Retinal pigment epithelial cell (primary cell): Measurements from ENCODE around the gene AOPEP.

Experiments
- DNase-seq: peaks from one replicate; pipeline ENCODE4 v3.0.0-alpha.2; 2010; ENCODE audit warnings: low read depth
- H3K4me3 ChIP-seq: 2 replicates; pipeline ENCODE4 v1.5.1; 2011; ENCODE audit warnings: mild to moderate bottlenecking, low read length, control low read depth, moderate library complexity
- TF ChIP-seq, protein P1 (sequence below): conservative IDR thresholded peaks from 2 replicates; pipeline ENCODE4 v1.5.1; 2011; ENCODE audit warnings: low read depth, low read length, control low read depth, inconsistent platforms

AOPEP gene

DNA sequence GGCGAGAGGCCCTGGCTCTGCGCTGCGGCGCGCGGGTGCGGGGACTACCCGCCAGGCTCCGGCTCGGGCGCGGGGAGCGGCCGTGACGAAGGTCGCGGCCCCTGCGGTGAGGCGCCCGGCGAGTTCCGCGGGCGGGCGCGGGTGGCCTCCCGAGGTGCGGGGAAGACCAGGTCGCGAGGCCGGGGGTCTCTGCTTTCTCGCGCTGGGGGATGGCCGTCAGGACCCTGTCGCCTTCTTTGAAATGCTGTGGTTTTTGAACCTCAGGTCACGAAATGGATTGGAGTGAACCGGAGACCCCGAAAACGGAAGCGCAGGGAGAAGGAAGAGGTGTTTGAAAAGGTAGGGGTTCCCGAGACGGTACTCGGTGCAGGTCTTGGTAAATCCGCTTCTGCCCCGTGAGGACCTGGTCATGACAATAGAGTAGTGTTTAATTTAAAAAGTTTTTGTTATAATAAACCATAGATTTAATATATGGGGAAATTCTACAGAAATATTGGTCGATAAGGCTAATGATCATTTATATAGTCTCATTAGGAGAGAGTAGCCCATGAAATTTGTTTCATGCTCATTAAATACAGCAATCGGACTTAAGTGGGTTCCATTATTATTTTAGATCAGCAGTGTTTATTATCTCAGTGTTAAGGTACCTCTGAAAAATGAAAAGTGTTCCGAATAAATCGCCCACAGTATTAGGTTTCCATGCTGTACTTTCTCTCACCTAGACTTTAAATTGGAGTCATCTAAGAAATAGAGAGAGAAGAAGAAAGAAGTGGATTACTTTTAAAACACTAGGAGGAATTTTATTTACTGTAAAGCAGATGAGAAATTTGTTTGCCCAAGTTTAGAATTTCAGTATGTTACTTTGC, 279.0 kb downstream of the AOPEP start:
- no peak for DNase-seq
- TF ChIP-seq, protein P1, sequence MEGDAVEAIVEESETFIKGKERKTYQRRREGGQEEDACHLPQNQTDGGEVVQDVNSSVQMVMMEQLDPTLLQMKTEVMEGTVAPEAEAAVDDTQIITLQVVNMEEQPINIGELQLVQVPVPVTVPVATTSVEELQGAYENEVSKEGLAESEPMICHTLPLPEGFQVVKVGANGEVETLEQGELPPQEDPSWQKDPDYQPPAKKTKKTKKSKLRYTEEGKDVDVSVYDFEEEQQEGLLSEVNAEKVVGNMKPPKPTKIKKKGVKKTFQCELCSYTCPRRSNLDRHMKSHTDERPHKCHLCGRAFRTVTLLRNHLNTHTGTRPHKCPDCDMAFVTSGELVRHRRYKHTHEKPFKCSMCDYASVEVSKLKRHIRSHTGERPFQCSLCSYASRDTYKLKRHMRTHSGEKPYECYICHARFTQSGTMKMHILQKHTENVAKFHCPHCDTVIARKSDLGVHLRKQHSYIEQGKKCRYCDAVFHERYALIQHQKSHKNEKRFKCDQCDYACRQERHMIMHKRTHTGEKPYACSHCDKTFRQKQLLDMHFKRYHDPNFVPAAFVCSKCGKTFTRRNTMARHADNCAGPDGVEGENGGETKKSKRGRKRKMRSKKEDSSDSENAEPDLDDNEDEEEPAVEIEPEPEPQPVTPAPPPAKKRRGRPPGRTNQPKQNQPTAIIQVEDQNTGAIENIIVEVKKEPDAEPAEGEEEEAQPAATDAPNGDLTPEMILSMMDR, result no peak
- H3K4me3 ChIP-seq, result peak overlapping the region; percentile 78

- H3K4me3 ChIP-seq, result peak overlapping the region; percentile 78
- TF ChIP-seq, protein P1, result no peak
- DNase-seq, result no peak
Measured at GRCh38 chr9:95007226-95007869, 280.8 kb downstream of the AOPEP start.

DNA sequence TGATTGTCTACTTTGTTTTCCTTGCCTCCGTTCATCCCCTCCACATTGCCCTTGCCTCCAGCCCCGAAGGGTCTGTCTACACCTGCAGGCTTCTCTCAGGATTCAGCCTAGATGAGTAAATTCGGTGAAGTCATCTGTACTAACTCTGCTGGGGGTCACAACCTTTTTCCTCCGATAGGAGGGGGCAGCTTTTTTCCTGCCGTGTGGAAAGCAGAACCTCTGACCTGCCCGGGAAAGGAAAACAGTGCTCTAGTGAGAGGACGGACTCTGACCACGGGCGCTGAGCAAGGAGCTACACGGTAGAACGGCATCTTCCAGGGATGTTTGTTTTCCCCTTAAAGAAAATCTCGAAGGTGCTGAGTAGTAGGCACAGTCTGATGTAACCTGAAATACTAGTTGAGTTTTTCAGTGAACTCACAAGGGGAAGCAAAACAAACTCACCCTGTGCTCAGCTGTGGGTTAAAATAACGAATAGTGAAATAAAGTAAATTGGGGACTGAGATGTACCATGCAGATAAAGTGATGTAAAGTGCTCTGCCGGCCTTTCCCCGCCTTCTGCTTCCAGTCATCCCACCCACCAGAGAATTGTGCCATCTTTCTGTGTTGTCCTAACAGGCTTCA, 281.8 kb downstream of the AOPEP start:
- DNase-seq, result no peak
- H3K4me3 ChIP-seq, result peak overlapping the region; percentile 78
- TF ChIP-seq, protein P1, result no peak

DNA sequence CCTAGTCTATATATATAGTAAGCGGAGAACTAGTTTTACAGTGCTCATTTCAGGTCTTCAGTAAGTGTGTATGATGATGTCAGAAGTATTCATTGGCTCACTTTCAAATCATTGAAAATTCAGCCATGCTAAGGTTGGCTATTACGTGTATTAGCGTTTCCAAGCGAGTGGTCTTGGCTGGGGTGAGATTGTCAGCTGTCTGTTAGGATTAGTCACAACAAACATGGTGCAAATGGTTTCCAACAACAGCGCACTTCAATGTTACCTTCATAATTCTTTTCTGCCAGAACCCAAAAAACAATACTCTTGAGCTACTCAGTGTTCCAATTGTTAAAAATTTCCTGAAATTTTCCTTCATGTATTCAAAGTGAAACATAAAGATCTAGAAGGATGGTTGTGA, 283.0 kb downstream of the AOPEP start:
- TF ChIP-seq, protein P1, result no peak
- DNase-seq, result no peak
- H3K4me3 ChIP-seq, result no peak overlapping the region

DNA sequence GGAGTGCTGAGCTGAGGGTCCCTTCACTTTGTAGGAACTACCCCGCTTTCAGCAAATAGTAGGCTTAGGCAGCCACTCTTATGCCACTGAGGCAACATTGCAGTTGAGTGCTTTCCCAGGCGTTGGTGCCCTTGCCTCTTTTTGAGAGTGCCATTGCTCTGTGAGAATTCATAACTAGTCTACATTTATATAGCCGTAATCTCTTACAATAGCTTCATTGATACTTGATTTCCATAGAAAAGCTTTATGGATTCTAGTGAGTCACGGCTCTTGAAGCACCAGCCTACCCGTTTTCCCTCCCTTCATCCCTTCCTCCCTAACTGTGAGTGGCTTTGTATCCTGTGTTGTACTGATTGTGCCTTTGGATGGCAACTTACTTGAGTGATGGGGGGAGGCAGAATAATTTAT, 283.9 kb downstream of the AOPEP start:
- no peak for DNase-seq
- no peak overlapping the region for H3K4me3 ChIP-seq
- TF ChIP-seq, protein P1, result no peak

GRCh38 chr9:95012035-95012708, 285.7 kb downstream of the AOPEP start:
- no peak overlapping the region for H3K4me3 ChIP-seq
- no peak for DNase-seq
- TF ChIP-seq, protein P1, result no peak
